Ovary (tissue), 3 donors: Measurements from ENCODE around the gene LMTK2.

Experiments used
- EP300 ChIP-seq: sonication (generic); formaldehyde crosslinking; IDR thresholded peaks from one replicate; pipeline ENCODE4 v1.6.1; 2017; ENCODE audit warnings: antibody characterized with exemption
- POLR2A ChIP-seq: fragments of 450-650 bp; IDR thresholded peaks from one replicate; pipeline ENCODE4 v1.6.1; 2017; ENCODE audit warnings: antibody characterized with exemption, mild to moderate bottlenecking, moderate library complexity
- TF ChIP-seq, protein P1 (sequence below), 3 donors: fragments of 450-650 bp in 2 of 3; fragments of 200-600 bp in 1 of 3; IDR thresholded peaks; one replicate each; pipeline versions ENCODE4 v1.5.1 to v1.8.0; 2016 to 2022; ENCODE audit warnings: antibody characterized with exemption in 3 of 3, mild to moderate bottlenecking in 1 of 3
- donor health status: DM: no; HTN: no; CAD: no.

DNA sequence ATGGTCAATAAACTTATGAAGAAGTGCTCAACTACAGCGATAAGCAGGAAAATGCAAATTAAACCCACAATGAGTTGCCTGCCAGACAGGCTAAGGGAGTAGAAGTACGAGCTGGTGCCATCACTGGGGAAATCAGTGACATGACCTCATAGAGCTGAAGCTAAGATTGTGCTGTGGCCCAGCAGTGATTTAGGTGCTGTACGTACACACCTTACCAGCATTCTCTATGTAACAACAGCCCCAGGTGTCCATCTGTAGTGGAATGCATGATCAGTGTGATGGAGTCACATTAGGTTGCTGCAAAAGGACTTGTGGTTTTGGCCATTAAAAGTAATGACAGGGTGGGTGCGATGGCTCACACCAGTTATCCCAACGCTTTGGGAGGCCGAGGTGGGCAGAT is 151.0 kb downstream of the LMTK2 start:
- TF ChIP-seq, protein P1, sequence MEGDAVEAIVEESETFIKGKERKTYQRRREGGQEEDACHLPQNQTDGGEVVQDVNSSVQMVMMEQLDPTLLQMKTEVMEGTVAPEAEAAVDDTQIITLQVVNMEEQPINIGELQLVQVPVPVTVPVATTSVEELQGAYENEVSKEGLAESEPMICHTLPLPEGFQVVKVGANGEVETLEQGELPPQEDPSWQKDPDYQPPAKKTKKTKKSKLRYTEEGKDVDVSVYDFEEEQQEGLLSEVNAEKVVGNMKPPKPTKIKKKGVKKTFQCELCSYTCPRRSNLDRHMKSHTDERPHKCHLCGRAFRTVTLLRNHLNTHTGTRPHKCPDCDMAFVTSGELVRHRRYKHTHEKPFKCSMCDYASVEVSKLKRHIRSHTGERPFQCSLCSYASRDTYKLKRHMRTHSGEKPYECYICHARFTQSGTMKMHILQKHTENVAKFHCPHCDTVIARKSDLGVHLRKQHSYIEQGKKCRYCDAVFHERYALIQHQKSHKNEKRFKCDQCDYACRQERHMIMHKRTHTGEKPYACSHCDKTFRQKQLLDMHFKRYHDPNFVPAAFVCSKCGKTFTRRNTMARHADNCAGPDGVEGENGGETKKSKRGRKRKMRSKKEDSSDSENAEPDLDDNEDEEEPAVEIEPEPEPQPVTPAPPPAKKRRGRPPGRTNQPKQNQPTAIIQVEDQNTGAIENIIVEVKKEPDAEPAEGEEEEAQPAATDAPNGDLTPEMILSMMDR (IDR thresholded peaks at IDR 0.05): no peak
- TF ChIP-seq POLR2A (no peak), EP300 (no peak)
